Sciatic nerve (tissue), 2 donors: ENCODE data around the gene BOD1L2. TPM values are rescaled to one million over a fixed set of nuclear protein-coding genes. Genes with fewer than 3 reads are reported as not detected.

Experiments
- ATAC-seq: fragments of 200-7000 bp; cut with Tn5 transposase; one replicate; pipeline ENCODE4 v1.9.1; 2020; ENCODE audit warnings: mild to moderate bottlenecking, moderate library complexity
- DNase-seq: peaks from one replicate; pipeline ENCODE4 v3.0.0-alpha.2; 2020; ENCODE audit warnings: low spot score
- intact Hi-C: fragments of 100-400 bp; cut with DNase I; formaldehyde crosslinking; loops from one replicate; pipeline ENCODE4 v1.14.2; 2022
- total RNA-seq: library from RNA; stranded (reverse); fragmentation: NEBNext Ultra II Directional; extraction: Animal tissue kit (Norgen Biotek cat#: 25700); gene quantifications from one replicate; pipeline ENCODE4 v1.2.1, GENCODE V29; 2021
- donor health status: DM: no; HTN: no; CAD: no.
- donor health status: DM: no; HTN: no; CAD: no.

Gene BOD1L2
- total RNA-seq, 1 donor from 2014 or later, result not detected

- intact Hi-C loops, result no loop called here
- no peak for ATAC-seq
- no peak for DNase-seq
These were observed 2.2 kb downstream of the BOD1L2 start for GRCh38 chr18:57149051-57149450.

GRCh38 chr18:57149531-57149930 is 2.6 kb downstream of the BOD1L2 start:
- DNase-seq (no peak), ATAC-seq (no peak)

GRCh38 chr18:57150081-57150480 is 3.2 kb downstream of the BOD1L2 start:
- ATAC-seq, result no peak
- intact Hi-C loops, result no loop called here
- no peak for DNase-seq

More at GRCh38 chr18:57149531-57149930, 2.6 kb downstream of the BOD1L2 start:
- intact Hi-C loops, result no loop called here

GRCh38 chr18:57150828-57151227 is 3.9 kb downstream of the BOD1L2 start:
- intact Hi-C loops, result no loop called here
- DNase-seq (no peak), ATAC-seq (no peak)

GRCh38 chr18:57154191-57154830 is 7.4 kb downstream of the BOD1L2 start:
- DNase-seq (no peak), ATAC-seq (no peak)
- intact Hi-C loops, result no loop called here

GRCh38 chr18:57164401-57164800 is 17.5 kb downstream of the BOD1L2 start:
- DNase-seq, result no peak
- intact Hi-C loops, result loop anchor here (5.0 kb wide), 1 partner anchor 1983 kb away; no protein-coding TSS in a partner anchor
- ATAC-seq, result no peak

GRCh38 chr18:57167617-57168308 is 20.9 kb downstream of the BOD1L2 start:
- intact Hi-C loops, result no loop called here
- ATAC-seq, result no peak
- no peak for DNase-seq

- DNase-seq (no peak), ATAC-seq (no peak)
- intact Hi-C loops, result no loop called here
These were observed 24.1 kb downstream of the BOD1L2 start for GRCh38 chr18:57171026-57171425.

- ATAC-seq, result no peak
- intact Hi-C loops, result no loop called here
- no peak for DNase-seq
These were observed 28.6 kb downstream of the BOD1L2 start for GRCh38 chr18:57175532-57175931.

GRCh38 chr18:57185434-57185833 is 38.5 kb downstream of the BOD1L2 start:
- no peak for DNase-seq
- ATAC-seq, result no peak
- intact Hi-C loops, result no loop called here

- no peak for ATAC-seq
- intact Hi-C loops, result no loop called here
- DNase-seq, result no peak
These were observed 42.1 kb downstream of the BOD1L2 start for GRCh38 chr18:57188851-57189557.

- ATAC-seq (no peak), DNase-seq (no peak)
- intact Hi-C loops, result no loop called here
These were observed 43.1 kb downstream of the BOD1L2 start for GRCh38 chr18:57190026-57190425.

GRCh38 chr18:57194070-57194469 is 47.2 kb downstream of the BOD1L2 start:
- ATAC-seq (no peak), DNase-seq (no peak)
- intact Hi-C loops, result no loop called here

- DNase-seq (no peak), ATAC-seq (no peak)
- intact Hi-C loops, result no loop called here
These were observed 47.7 kb downstream of the BOD1L2 start for GRCh38 chr18:57194622-57195021.

GRCh38 chr18:57195341-57195740 is 48.5 kb downstream of the BOD1L2 start:
- ATAC-seq (no peak), DNase-seq (no peak)
- intact Hi-C loops, result no loop called here

GRCh38 chr18:57197261-57197660 is 50.4 kb downstream of the BOD1L2 start:
- ATAC-seq, result no peak
- intact Hi-C loops, result no loop called here
- DNase-seq, result no peak

- intact Hi-C loops, result no loop called here
- no peak for DNase-seq
- ATAC-seq, result no peak
These were observed 51.2 kb downstream of the BOD1L2 start for GRCh38 chr18:57198073-57198472.
